HepG2 (cell line): ENCODE results near the gene FLT3LG. TPM values are rescaled to one million over a fixed set of nuclear protein-coding genes. Genes with fewer than 3 reads are reported as not detected.

Experiments used
- AGO1 ChIP-seq: fragments of 200-400 bp; formaldehyde crosslinking; IDR thresholded peaks from 2 replicates; pipeline ENCODE4 v1.6.1; 2017; ENCODE audit warnings: mild to moderate bottlenecking, low read depth, low read length, moderate library complexity; ENCODE audit not compliant: poor library complexity, severe bottlenecking
- AHDC1 ChIP-seq: sonication (generic); formaldehyde crosslinking; IDR thresholded peaks from 2 replicates; pipeline ENCODE4 v1.5.1; 2020; ENCODE audit warnings: mild to moderate bottlenecking, missing genetic modification reagents, borderline replicate concordance
- PHF8 ChIP-seq: sonication (generic); formaldehyde crosslinking; IDR thresholded peaks from 2 replicates; pipeline ENCODE4 v1.5.0; 2020; ENCODE audit warnings: missing genetic modification reagents
- TBL1XR1 ChIP-seq: fragments of 150-350 bp; IDR thresholded peaks from 2 replicates; pipeline ENCODE4 v1.6.1; 2014; ENCODE audit warnings: borderline replicate concordance, low read length; ENCODE audit not compliant: partially characterized antibody
- XBP1 ChIP-seq: sonication (generic); formaldehyde crosslinking; IDR thresholded peaks from 2 replicates; pipeline ENCODE4 v1.5.0; 2020; ENCODE audit warnings: missing genetic modification reagents
- ZBTB4 ChIP-seq: sonication (generic); formaldehyde crosslinking; IDR thresholded peaks from 2 replicates; pipeline ENCODE4 v1.4.0; 2020; ENCODE audit warnings: missing genetic modification reagents, mild to moderate bottlenecking, borderline replicate concordance
- ZNF414 ChIP-seq: sonication (generic); formaldehyde crosslinking; IDR thresholded peaks from 2 replicates; pipeline ENCODE4 v1.5.0; 2020; ENCODE audit warnings: missing genetic modification reagents
- ZNF503 ChIP-seq: sonication (generic); formaldehyde crosslinking; IDR thresholded peaks from 2 replicates; pipeline ENCODE4 v1.4.0; 2020; ENCODE audit warnings: missing genetic modification reagents
- ZNF776 ChIP-seq: sonication (generic); formaldehyde crosslinking; IDR thresholded peaks from 2 replicates; pipeline ENCODE4 v1.4.0; 2020; ENCODE audit warnings: mild to moderate bottlenecking, missing genetic modification reagents
- ZNF790 ChIP-seq: sonication (generic); formaldehyde crosslinking; IDR thresholded peaks from 2 replicates; pipeline ENCODE4 v1.8.0; 2022; ENCODE audit warnings: missing genetic modification reagents, mild to moderate bottlenecking, borderline replicate concordance
- polyA plus RNA-seq, 8 experiments: library from polyadenylated mRNA; depleted of rRNA in 3 of 8; stranded (reverse) in 7 of 8; unstranded in 1 of 8; fragments of >200 nt; fragmentation: Illumina TruSeq in 4 of 8; extraction: Trizol in 4 of 8; gene quantifications; 2 replicates each; pipeline versions ENCODE4 v1.2.1 to v1.2.3, GENCODE V29; 2011 to 2016; ENCODE audit warnings: low read depth in 4 of 8, missing spikeins in 1 of 8, mixed read lengths in 1 of 8; ENCODE audit not compliant: insufficient read depth in 1 of 8
- total RNA-seq, 5 experiments: library from RNA; depleted of rRNA; stranded (reverse); fragments of >200 nt; fragmentation: Illumina TruSeq; extraction: Trizol; gene quantifications; 2 replicates each; pipeline ENCODE4 v1.2.3, GENCODE V29; 2016; ENCODE audit warnings: low read depth in 1 of 5

Gene FLT3LG
- total and polyA plus RNA-seq, 2 of the 13 experiments (the other 11 are each of a cell fraction or from before 2014, with no cell fraction given), result 1.5 to 2.6 TPM

- 0 out of 2 replicates have a peak, but pooled peaks have one; percentile 26 for TF ChIP-seq AHDC1 (CRISPR knock-in tag)
- 0 out of 2 replicates have a peak, but pooled peaks have one; percentile 66 for TF ChIP-seq ZNF776
- TF ChIP-seq ZNF790 (CRISPR knock-in tag), result peak; percentile 63; the same call in 1 of the 2 replicates
- peak; percentile 81 for TF ChIP-seq AGO1
- TF ChIP-seq ZNF503, result peak; percentile 36; the same call in 1 of the 2 replicates
- TF ChIP-seq ZBTB4 (CRISPR knock-in tag), result peak; percentile 75; the same call in 1 of the 2 replicates
- peak; percentile 94 for TF ChIP-seq PHF8
- TF ChIP-seq XBP1 (CRISPR knock-in tag), result peak; percentile 77; the same call in 1 of the 2 replicates
- peak; percentile 41 for TF ChIP-seq TBL1XR1
- peak; percentile 60 for TF ChIP-seq ZNF414 (CRISPR knock-in tag)
Measured at GRCh38 chr19:49487277-49488045, 13.4 kb downstream of the FLT3LG start, which contains the start of gene RPL13A (continued).
